ENCODE data around the gene LTBP1.
"Not testable (repeated sequence)": the region's sequence is repeated elsewhere in the genome, so short reads cannot be mapped to it uniquely, and the experiment has no call there.

The LTBP1 gene

DNA sequence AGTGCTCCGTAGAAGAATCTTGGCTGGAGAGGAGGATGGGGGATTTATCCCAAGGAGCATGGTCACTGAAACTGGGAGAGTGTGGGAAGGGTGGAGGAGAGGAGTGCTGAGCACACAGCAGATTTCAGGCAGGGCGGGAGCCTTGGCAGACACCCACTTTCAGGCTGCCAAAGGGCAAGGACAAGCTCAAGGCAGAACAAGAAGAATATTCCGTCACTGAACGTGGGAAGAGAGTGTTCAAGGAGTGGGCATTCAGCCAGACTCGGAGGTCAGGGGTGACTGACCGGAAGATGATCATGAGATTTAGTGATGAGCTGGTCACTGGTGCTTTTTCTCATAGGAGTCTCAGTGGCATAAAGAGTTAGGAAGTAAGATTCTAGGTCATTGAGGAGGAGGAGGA is 393.5 kb downstream of the LTBP1 start:
- DNase-seq (ENCODE audit: low read depth, low spot score): no peak

DNA sequence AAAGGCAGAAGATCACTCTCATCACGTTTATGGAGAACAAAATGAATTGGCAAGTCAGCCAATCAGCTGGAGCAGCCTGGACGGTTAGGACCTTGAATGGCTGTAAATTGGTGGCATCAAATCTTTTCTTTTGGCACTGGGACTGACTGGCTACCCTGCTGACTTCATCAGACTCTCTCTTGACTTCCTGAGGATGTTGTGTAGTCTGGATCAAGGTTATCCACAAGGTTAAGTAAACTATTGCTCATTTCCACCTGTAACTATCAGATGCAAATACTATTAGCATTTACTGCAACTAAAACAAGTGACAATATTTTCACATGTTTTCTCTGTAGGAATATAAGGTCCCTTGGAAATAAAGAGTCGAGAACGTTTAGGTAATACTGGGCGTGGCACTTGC is 395.4 kb downstream of the LTBP1 start:
- DNase-seq (ENCODE audit: low read depth, low spot score): no peak

DNA sequence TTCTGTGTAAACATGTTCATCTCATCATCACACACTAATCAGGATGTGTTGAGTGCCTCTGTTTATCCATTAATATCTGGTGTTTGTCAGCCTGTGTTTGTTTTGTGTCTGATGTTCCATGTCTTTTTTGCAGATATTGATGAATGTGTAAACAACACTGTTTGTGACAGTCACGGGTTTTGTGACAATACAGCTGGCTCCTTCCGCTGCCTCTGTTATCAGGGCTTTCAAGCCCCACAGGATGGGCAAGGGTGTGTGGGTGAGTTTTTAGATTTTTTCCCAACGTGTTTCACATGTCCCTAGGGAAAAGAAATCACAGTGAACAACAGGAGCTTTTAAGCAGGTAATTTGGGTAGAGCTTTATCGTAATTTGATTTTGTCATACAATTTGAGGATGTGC is 396.0 kb downstream of the LTBP1 start:
- DNase-seq (ENCODE audit: low read depth, low spot score): no peak

DNA sequence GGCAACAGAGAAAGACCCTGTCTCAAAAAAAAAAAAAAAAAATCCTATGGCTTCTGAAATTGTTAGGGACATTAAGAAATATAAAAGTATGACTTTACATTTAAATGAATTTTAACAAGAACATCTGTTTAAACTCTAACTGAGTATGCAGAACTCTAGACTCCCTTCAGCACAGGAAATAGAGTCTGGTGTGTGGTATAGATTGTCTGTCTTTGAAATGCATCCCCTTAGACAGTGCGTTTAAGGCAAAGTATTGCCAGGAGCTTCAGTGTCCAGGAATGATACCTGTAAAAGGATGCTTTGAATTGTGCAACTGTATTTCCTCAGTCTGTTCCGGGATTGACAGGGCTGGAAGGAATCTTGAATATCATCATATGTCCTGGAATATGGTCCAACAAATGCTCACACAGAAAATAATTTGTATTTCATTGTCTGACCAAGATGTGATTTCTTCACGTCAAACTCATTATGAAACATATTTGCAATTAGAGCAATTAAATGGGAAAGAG is 396.7 kb downstream of the LTBP1 start:
- no peak for DNase-seq (ENCODE audit: low read depth, low spot score)

DNA sequence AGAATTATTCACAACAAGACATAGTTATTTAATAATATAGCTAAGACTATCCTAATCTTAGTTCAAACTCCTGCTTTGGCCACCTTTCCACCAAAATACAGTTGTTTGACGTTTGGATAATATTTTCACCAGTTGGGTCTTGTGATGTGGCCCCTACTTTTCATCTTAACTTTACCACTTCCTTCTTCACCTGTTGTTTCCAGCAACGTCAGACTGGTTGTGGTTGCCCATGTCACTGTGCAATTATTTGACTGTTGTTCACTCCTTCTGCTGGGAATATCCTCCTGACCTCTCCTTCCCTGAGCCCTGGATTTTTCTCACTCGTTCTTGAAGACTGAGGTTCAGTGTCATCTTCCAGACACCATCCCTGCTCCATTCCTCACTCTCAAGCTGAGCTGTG is 397.5 kb downstream of the LTBP1 start:
- DNase-seq (ENCODE audit: low read depth, low spot score): no peak

DNA sequence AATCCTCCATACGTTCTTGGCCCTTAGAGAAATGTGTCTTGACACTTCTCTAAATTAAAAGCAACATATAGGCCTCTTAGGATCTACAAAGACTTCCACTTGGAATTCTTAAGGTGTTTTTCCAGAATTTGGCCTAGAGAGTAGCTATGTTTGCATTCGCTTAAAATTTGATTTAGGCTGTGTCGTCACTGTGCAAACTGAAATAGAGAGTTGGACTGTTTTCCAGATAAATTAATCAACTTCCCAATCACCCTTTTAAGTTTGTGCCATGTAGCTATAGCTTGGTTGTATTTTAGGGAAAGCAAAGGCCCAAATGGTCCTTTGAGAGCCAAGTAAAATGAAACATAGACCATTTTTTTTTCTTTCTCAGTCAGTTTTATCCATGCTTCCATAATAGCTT is 401.1 kb downstream of the LTBP1 start:
- no peak for DNase-seq (ENCODE audit: low read depth, low spot score)

DNA sequence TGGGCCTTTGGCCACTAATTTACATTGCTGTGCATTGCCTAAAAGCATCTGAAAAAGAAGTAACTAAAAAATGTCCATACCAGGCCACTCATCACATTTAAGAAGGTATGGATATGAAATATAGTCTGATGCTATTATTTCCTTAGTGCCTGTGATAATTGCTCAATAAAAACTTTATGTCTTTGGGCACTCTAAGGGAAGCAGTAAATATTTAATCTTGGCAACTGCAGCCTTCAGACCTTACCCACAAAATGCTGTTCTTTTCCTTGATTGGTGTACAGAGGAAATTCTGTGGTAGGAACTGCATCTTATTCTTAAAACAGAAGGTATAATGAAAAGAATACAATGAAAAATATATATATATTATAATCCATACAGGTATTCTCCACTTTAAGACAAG is 403.9 kb downstream of the LTBP1 start:
- no peak for DNase-seq (ENCODE audit: low read depth, low spot score)

DNA sequence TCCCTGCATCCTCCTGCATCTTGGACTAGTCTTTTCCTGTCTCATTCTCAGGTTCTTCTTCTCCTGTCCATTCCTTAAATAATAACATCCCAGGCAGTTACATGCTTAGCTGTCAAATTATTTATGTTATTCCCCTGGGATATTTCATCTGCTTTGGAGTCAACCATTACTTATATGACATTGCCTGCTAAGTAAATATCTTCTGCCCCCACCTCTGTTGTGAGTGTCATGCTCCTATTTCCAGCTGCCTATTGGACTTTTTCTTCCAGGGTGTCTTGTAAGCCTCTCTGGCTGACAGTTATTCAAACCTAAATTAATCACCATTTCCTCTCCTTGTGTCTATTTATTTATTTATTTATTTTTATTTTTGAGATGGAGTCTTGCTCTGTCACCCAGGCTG is 405.0 kb downstream of the LTBP1 start:
- no peak for DNase-seq (ENCODE audit: low read depth, low spot score)

DNA sequence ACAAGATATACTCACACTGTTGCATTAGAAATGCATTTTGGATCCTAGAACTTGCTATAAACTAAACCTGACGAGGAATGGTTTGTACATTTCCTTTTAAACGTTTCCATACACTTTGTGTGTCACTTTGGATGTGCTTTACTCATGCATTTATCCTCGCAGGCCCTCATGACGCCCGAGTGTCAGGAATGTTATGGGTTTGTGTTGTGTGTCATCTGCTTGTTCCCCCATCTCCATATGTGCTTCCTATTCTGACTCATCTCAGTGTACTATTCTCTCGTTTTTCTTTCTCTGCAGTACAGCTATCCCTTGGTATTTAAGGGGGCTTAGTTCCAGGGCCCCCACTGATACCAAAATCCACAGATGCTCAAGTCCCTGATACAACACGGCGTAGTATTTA is 408.2 kb downstream of the LTBP1 start:
- DNase-seq (ENCODE audit: low read depth, low spot score): no peak

DNA sequence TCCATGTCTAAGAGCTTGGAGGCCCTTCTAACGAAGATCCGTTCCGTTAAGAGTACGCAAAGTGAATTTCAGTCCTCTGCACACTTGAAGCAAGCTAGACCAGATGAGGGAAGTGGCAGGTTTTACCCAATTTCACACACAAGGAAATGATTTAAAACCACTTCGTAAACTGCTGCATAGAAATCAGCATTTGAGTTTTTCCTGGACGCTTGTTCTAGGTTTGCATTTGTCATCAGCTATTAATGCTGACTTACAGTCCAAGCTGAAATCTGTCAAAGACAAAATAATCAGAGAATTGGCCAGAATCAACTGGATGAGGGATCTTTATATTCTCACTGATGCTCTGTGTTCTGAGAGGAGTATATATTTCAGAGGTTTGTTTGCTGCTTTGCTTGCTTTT is 412.1 kb downstream of the LTBP1 start:
- no peak for DNase-seq (ENCODE audit: low read depth, low spot score)

DNA sequence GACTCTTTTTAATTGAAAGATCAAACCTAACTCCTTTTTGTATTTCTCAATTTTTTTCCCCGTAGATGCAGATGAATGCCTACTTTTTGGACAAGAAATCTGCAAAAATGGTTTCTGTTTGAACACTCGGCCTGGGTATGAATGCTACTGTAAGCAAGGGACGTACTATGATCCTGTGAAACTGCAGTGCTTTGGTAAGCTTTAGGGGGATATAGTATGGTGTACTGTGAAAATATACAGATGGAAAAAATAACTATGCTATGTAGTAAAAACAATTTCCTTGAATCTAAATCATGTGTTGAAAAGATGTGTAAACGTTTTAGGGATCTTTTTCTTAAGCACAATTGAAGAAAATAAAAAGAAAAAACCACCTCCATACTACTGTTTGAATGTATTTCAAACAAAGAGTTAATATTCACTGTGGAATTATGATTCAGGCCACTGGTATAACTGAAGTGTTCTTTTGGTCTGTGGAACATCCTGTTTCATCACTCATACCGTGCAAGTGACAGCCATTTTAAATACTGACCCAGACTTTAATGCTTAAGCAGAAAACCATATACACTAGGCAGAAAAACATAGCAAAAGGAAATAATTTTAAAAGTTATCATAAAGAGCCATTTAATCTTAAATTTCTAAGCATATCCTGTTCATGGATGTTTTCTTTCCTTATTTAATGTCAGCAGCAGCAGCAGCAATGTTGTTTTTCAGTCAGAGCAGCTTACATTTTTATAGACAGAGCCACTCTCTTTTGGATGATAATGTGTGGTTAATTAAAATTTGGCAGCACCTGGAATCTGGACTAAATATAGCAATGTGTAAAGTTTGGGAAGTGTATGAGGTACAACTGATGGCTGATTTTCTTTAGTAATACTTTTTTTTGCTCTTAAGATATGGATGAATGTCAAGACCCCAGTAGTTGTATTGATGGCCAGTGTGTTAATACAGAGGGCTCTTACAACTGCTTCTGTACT is 416.9 kb downstream of the LTBP1 start:
- DNase-seq (ENCODE audit: low read depth, low spot score): peak; percentile 38

DNA sequence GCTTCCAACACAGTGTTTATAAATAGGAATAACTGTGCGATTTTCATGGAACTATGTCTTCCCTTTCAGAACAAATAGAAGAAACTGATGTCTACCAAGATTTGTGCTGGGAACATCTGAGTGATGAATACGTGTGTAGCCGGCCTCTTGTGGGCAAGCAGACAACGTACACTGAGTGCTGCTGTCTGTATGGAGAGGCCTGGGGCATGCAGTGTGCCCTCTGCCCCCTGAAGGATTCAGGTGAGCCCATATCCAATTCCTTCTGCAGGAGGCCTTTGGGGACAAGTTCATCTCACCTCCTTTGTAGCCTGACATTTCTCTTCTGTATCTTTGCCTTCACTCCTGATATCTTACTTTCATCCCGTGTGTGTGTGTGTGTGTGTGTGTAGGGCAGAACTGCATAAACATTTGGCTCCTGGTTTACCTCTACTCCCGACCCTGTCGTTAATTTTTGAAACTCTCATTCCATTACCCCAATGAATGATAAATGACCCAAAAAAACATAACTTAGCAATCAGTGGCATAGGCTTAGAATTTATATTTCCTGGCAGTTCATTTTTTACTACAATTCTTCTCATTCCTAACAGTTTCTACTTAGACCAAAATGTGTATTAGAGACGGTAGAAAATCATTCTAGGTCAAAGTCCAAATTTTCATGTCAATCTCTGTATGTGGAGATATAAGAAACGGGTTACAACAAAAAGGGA is 418.7 kb downstream of the LTBP1 start:
- DNase-seq (ENCODE audit: low read depth, low spot score): no peak

DNA sequence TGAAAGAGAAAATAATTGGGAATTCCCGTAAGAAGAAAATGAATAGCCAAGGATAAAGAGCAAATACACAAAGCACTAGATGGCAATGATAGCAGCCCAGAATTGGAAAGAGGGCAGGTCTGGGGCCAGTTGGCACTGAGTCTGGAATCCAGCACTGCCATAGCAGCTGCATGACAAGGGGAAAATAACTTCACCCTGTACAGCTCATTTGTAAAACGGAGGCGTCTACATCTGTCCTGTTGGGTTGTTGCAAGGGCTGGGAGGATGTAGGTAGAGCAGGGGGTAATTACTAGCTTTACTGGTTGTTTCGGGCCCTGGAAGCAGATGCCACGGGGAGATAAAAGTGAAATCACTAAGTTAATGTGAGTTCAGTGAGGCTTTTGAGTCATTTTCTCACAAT is 419.7 kb downstream of the LTBP1 start:
- peak; percentile 90 for DNase-seq (ENCODE audit: low read depth, low spot score)

DNA sequence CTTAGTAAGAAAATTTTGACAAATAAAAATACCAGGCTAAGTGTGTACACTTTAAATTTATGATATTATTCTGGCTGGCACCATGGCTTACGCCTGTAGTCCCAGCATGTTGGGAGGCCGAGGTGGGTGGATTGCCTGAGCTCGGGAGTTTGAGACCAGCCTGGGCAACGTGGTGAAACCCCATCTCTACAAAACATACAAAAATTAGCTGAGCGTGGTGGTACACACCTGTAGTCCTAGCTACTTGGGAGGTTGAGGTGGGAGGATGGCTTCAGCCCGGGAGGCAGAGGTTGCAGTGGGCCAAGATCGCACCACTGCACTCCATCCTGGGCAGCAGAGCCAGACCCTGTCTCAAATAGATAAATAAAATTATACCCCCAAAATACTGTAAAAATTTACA is 421.8 kb downstream of the LTBP1 start:
- DNase-seq (ENCODE audit: low read depth, low spot score): not testable (repeated sequence)

DNA sequence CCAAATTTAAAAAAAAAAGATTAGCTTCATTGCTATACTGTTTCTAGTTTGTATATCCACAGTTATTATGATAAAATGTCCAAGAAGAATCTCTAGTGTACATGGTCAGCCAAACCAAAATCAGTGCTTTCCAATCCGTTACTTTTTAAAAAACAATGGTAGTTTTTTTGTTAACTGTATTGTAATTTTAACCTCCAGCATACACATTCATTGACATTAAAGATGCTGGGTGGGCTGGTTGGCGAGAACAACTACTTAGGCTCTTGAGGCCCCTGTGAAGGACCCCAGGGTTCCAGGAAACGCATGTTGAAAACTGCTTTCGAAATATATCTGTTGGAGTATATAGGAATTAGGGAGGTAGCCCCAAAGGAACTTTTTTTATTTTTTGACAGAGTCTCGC is 422.4 kb downstream of the LTBP1 start:
- DNase-seq (ENCODE audit: low read depth, low spot score): no peak

DNA sequence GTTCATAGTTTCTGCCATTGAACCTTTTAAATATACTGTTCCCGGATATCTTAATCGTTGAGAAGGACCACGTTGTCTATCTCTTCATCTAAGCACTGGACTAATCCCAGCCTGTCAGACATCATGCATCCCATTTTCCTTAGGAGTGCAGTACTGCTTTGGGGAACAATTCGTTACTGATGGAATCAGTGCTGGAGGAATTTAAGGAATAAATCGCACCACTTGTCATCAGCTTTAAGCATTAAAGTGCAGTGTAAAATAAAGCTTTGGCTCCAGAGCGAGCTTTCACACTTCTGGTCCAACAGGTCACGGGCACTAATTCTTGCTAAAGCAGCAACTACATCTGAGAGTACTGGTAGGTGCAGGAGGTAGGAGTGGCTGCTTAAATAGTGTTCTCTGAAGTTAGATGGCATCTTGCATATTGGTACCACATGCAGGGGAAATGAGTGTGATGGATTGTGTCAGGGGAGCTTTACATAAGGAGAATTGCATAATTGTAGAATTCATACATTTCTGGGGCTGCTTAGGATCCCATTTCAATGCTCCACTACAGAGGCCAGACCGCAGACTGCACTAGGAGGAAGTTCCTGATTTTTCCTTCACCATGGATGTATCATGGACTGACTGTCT is 424.0 kb downstream of the LTBP1 start:
- no peak for DNase-seq (ENCODE audit: low read depth, low spot score)

DNA sequence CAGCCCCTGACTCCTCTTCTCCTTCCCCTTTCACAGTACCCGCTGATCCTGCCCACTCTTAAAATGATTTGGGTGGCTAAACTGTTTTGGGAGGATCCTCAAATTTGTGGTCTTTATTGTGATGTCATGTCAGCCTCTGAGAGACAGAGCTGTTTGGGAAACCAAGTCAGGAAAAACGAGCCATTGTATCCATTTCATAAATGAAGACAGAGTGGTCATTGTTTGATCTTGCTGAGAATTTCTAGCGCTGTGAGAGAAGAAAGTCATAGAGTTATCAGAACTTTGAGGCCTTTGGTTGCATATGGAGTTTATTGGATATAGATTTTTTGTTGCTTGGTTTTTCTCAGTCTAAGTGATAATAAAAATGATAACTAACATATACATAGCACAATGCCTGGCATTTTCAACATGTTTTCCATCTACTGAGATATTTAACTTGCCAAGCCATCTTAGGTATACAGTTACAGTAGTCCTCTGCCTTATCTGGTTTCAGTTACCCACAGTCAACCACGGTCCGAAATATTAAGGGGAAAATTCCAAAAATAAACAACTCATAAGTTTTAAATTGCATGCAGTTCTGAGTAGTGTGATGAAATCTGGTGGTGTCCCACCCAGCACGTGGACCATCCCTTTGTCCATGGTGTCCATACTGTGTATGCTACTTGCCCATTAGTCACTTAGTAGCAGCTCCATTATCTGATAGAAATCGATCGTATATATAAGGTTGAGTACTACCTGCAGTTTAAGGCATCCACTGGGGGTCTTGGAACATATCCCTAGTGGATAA is 424.7 kb downstream of the LTBP1 start:
- DNase-seq (ENCODE audit: low read depth, low spot score): no peak

DNA sequence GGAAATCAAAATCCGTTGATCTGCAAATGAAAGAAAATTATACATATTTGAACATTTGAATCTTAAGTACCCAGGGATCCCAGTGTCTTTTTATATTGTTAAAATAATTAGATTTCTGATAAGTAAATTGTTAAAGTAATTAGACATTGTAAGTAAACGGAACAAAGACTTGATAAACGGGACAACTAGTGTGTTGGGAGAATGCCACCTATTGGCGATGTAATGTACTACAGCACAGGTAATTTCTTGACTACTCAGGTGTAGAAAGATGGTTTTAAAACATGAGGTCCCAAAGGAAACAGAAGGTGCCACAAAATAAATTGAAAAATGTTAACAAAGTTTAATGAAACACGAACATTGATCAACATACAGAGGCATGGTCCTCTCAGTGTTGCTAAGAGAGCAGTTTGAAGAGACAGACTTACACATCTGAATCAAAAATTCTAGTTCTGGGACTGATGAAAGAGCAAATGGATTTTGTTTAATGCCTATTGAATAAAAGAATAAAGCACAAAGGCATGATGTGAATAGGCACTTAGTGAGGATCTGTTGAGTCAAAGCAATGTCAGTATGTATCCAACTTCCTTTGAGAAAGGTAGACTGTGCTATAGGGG is 426.3 kb downstream of the LTBP1 start:
- peak; percentile 57 for DNase-seq (ENCODE audit: low read depth, low spot score)

DNA sequence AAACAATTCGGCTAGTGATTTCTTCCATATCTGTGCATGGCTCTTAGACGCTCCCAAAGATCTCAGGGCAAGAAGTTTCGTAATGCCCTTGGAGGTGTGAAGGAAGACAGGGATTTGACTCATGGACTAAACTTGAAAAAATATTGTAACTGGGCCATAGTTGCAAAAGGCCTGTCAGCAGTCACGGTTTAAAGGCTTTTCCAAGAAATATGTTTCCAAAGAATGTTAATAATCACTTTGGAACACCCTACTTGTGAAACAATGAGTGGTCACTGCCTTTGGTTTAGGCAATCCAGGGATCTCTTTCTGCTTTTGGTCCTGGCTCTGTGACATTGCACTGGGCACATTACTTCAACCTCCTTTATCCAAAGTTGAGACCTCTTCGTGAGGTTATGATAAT is 427.2 kb downstream of the LTBP1 start:
- DNase-seq (ENCODE audit: low read depth, low spot score): no peak

DNA sequence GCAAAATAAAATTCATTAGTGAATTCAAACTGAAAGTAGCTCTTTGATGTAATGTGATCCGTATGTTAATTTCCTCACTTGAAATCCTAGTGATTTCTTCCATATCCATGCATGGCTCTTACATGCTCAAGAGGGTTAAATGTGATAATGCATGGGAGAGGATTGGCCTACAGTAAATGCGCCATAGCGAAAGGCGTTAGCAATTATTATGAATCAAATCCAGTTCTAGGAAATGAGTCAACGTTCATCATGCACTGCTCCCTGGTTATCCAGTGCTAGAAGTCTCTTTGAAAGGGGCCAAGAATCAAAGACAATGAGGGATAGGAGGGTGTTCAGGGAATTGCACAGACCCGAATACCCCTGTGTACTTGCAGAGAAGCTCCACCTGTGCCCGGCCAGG is 428.3 kb downstream of the LTBP1 start:
- DNase-seq (ENCODE audit: low read depth, low spot score): no peak

DNA sequence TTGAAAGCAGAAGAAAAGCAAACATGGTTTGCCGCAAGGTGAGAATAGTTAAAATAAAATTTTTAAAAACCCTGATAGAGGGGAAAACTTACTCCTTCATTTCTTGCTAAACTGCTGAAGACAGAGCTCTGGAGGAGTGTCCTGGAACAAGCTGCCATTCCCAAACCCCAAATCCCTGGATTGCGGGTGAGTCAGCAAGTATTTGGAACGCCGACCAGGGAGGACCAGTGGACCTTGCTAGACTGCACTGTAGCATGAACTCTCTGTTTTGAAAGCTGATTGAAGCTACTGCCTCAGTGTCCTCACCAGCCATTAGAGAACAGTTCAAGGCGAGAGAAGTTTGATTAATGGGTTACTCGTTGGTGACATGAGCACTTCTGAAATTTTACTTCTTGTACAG is 430.3 kb downstream of the LTBP1 start:
- peak; percentile 42 for DNase-seq (ENCODE audit: low read depth, low spot score)

Data from astrocyte of the hippocampus (primary cell).